K562 (cell line): Measurements from ENCODE around the gene PHYKPL. TPM values are rescaled to one million over a fixed set of nuclear protein-coding genes. Genes with fewer than 3 reads are reported as not detected.

Experiments used
- ATAC-seq: fragments of 200-7000 bp; cut with Tn5 transposase; 3 replicates; pipeline ENCODE4 v1.9.1; 2020; ENCODE audit warnings: moderate library complexity
- BruUV-seq: library from RNA; stranded (reverse); fragments of 400-500 nt; replicated peaks from 2 replicates; lab custom pipeline; 2021; lab: Mats Ljungman, UMichigan
- CTCF ChIA-PET: fragments of 300-600 bp; formaldehyde crosslinking; extraction: SDS; loops from one replicate; lab custom pipeline; 2021; ENCODE audit warnings: low intra/inter-chr PET ratio; lab: Yijun Ruan, JAX
- POLR2A ChIA-PET: fragments of 300-600, 350-650 bp; sonication (Branson Sonifier 250); formaldehyde crosslinking; extraction: SDS; loops from one replicate; lab custom pipeline; 2021; ENCODE audit warnings: antibody characterized with exemption, inconsistent platforms; lab: Yijun Ruan, JAX
- DNase-seq, 4 experiments: peaks; one replicate each; pipeline versions ENCODE4 v3.0.0 to v3.0.0-alpha.2; 2011 to 2018; ENCODE audit warnings: low spot score in 3 of 4, mixed read lengths in 3 of 4; ENCODE audit errors: extremely low read depth in 1 of 4
- FAIRE-seq: peaks from 2 replicates; lab custom pipeline; 2011; peaks lifted over from hg19 to GRCh38; lab: Jason Lieb, UNC
- H2AFZ ChIP-seq: 2 replicates; pipeline ENCODE4 v1.6.0; 2011; ENCODE audit warnings: low read depth, low read length, control low read depth, inconsistent platforms
- H3K27ac ChIP-seq: fragments of 200-600 bp; 3 replicates; pipeline ENCODE4 v1.8.0; 2011; ENCODE audit warnings: low read depth, mild to moderate bottlenecking, control low read depth, inconsistent platforms, low read length, moderate library complexity, mixed read lengths; ENCODE audit errors: extremely low read depth
- H3K27me3 ChIP-seq, 2 experiments: fragments of 300-600 bp in 1 of 2; 2 replicates in 1 of 2; 3 replicates in 1 of 2; pipeline versions ENCODE4 v1.6.0 to v1.8.0; 2011; ENCODE audit warnings: inconsistent platforms in 2 of 2, low read length in 2 of 2, mild to moderate bottlenecking in 1 of 2, mixed read lengths in 1 of 2, moderate library complexity in 1 of 2; ENCODE audit not compliant: control insufficient read depth in 2 of 2, insufficient read depth in 2 of 2
- H3K36me3 ChIP-seq: fragments of 300-600 bp; 3 replicates; pipeline ENCODE4 v1.8.0; 2011; ENCODE audit warnings: mild to moderate bottlenecking, low read length, inconsistent platforms; ENCODE audit not compliant: control insufficient read depth, insufficient read depth
- H3K4me1 ChIP-seq, 2 experiments: fragments of 200-600 bp in 1 of 2; replicated peaks in 1 of 2; 2 replicates in 1 of 2; 3 replicates in 1 of 2; pipeline versions ENCODE4 v1.5.1 to v1.8.0; 2011; ENCODE audit warnings: inconsistent platforms in 2 of 2, low read length in 2 of 2, mild to moderate bottlenecking in 1 of 2, mixed read lengths in 1 of 2, moderate library complexity in 1 of 2; ENCODE audit not compliant: control insufficient read depth in 2 of 2, insufficient read depth in 2 of 2
- H3K4me2 ChIP-seq: 2 replicates; pipeline ENCODE4 v1.6.1; 2011; ENCODE audit warnings: low read length, control low read depth, inconsistent platforms, mixed read lengths; ENCODE audit not compliant: insufficient read depth
- H3K4me3 ChIP-seq: fragments of 200-600 bp; sonication (generic), shearing (Covaris generic); 2 replicates; pipeline ENCODE4 v1.5.1; 2016; ENCODE audit warnings: control low read depth, inconsistent platforms
- H3K79me2 ChIP-seq: fragments of 200-600 bp; 3 replicates; pipeline ENCODE4 v1.8.0; 2011; ENCODE audit warnings: low read length, inconsistent platforms; ENCODE audit not compliant: control insufficient read depth, insufficient read depth
- H3K9ac ChIP-seq, 2 experiments: 2 replicates each; pipeline versions ENCODE4 v1.6.0 to v1.6.1; 2011; ENCODE audit warnings: low read depth in 2 of 2, low read length in 2 of 2, control low read depth in 1 of 2, inconsistent platforms in 1 of 2, mild to moderate bottlenecking in 1 of 2, mixed read lengths in 1 of 2; ENCODE audit not compliant: insufficient read depth in 1 of 2
- H3K9me1 ChIP-seq: one replicate; pipeline ENCODE4 v1.6.0; 2011; ENCODE audit warnings: inconsistent platforms, mild to moderate bottlenecking, low read length, moderate library complexity; ENCODE audit not compliant: control insufficient read depth, insufficient read depth
- H3K9me3 ChIP-seq: replicated peaks from 2 replicates; pipeline ENCODE4 v1.5.1; 2011; ENCODE audit warnings: low read depth, low read length, inconsistent platforms; ENCODE audit not compliant: control insufficient read depth, insufficient read depth
- H4K20me1 ChIP-seq: replicated peaks from 2 replicates; pipeline ENCODE4 v1.6.1; 2011; ENCODE audit warnings: low read length, inconsistent platforms, mixed read lengths; ENCODE audit not compliant: control insufficient read depth, insufficient read depth
- KDM4B ChIP-seq, 2 experiments: fragments of 450-650 bp in 1 of 2; sonication (generic) in 1 of 2; IDR thresholded peaks; 2 replicates each; pipeline ENCODE4 v1.6.1; 2016 to 2017; ENCODE audit warnings: borderline replicate concordance in 2 of 2, antibody characterized with exemption in 1 of 2, low read depth in 1 of 2, mild to moderate bottlenecking in 1 of 2
- MBD2 ChIP-seq: sonication (generic); IDR thresholded peaks from 2 replicates; pipeline ENCODE4 v1.6.1; 2016; ENCODE audit warnings: low read depth, borderline replicate concordance
- NFE2 ChIP-seq: IDR thresholded peaks from 2 replicates; pipeline ENCODE4 v1.6.1; 2014; ENCODE audit warnings: antibody characterized with exemption, low read depth
- POLR3A ChIP-seq: IDR thresholded peaks from 2 replicates; pipeline ENCODE4 v1.6.1; 2011; ENCODE audit warnings: borderline replicate concordance, mild to moderate bottlenecking, moderate library complexity; ENCODE audit not compliant: insufficient read length, insufficient read depth; ENCODE audit errors: extremely low read depth
- ZBED1 ChIP-seq: IDR thresholded peaks from 2 replicates; pipeline ENCODE4 v1.6.1; 2014
- ZNF124 ChIP-seq: sonication (generic); formaldehyde crosslinking; IDR thresholded peaks from 2 replicates; pipeline ENCODE4 v1.8.1; 2022; ENCODE audit warnings: missing genetic modification reagents
- ZNF280A ChIP-seq: fragments of 450-650 bp; IDR thresholded peaks from 2 replicates; pipeline ENCODE4 v1.6.1; 2018; ENCODE audit warnings: mild to moderate bottlenecking, low read depth; ENCODE audit not compliant: partially characterized antibody
- ZNF507 ChIP-seq: conservative IDR thresholded peaks from 2 replicates; pipeline ENCODE4 v1.6.1; 2017; ENCODE audit warnings: missing genetic modification characterization, missing compliant biosample characterization
- ZNF668 ChIP-seq: fragments of 250-450 bp; sonication (Bioruptor Pico); IDR thresholded peaks from 2 replicates; pipeline ENCODE4 v1.8.0; 2022; ENCODE audit warnings: mild to moderate bottlenecking, inconsistent platforms
- ZNF696 ChIP-seq: fragments of 250-450 bp; sonication (Bioruptor Pico); conservative IDR thresholded peaks from 2 replicates; pipeline ENCODE4 v1.4.0; 2020; ENCODE audit warnings: mild to moderate bottlenecking, moderate library complexity
- ZNF79 ChIP-seq: fragments of 250-450 bp; sonication (Bioruptor Pico); IDR thresholded peaks from 2 replicates; pipeline ENCODE4 v1.4.0; 2020; ENCODE audit warnings: low read depth, mild to moderate bottlenecking, moderate library complexity
- WGBS: fragments of 100-300 bp; shearing (Covaris generic); methylation state at CpG from one replicate; pipeline ENCODE4 v1.1.6; 2016; ENCODE audit warnings: low coverage, mixed read lengths; ENCODE audit not compliant: insufficient coverage; ENCODE audit errors: missing lambda C conversion rate; 5-methylcytosine and 5-hydroxymethylcytosine counted together
- in situ Hi-C: fragments of 300-500 bp; cut with MboI; formaldehyde crosslinking; loops from 4 replicates; pipeline ENCODE4 v1.15.0; 2018; ENCODE audit warnings: inconsistent platforms, mixed read lengths
- intact Hi-C: fragments of 100-400 bp; cut with micrococcal nuclease; formaldehyde crosslinking; loops from 2 replicates; pipeline ENCODE4 v1.14.2; 2022
- polyA plus RNA-seq, 8 experiments: library from polyadenylated mRNA; depleted of rRNA in 4 of 8; stranded (reverse) in 5 of 8; unstranded in 3 of 8; fragments of >200 nt; fragmentation: Nextera tagmentation in 2 of 8; fragmentation: Illumina TruSeq in 1 of 8; extraction: Ambion mirVana in 2 of 8; extraction: Trizol in 1 of 8; gene quantifications; 2 replicates each; pipeline versions ENCODE4 v1.2.1 to v1.2.3, GENCODE V29; 2011 to 2014; ENCODE audit warnings: inconsistent platforms in 1 of 8, missing spikeins in 1 of 8
- total RNA-seq, 7 experiments: library from RNA; depleted of rRNA in 6 of 7; stranded (reverse); fragments of >200 nt in 6 of 7; fragmentation: Illumina TruSeq in 2 of 7; extraction: Trizol in 2 of 7; gene quantifications; 2 replicates each; pipeline versions ENCODE4 v1.2.1 to v1.2.3, GENCODE V29; 2011 to 2021; ENCODE audit warnings: low replicate concordance in 1 of 7

The PHYKPL gene
- total and polyA plus RNA-seq, 9 of the 15 experiments (the other 6 are each of a cell fraction or from before 2014, with no cell fraction given), result 4.7 to 34.7 (median 18.6) TPM

- no peaks in the 10 kb centered on the region for H3K27me3 ChIP-seq
- WGBS, result 1% methylated on average over 82 of the region's 96 CpGs
- in situ Hi-C loops, result no loop called here
- POLR2A ChIA-PET, result interaction anchor here (0.6 to 1.6 kb wide), 30 partner anchors 8 to 1418 kb away, joined by 3 to 22 read pairs (median 3); partner anchors contain the start of gene PHYKPL
- ATAC-seq (peak; percentile 87), FAIRE-seq (peak; percentile 84), DNase-seq (peak; percentile 97 to 100 (median 98))
- peak within 1 kb of the TSS; percentile 93 to 99 for H3K9ac ChIP-seq
- CTCF ChIA-PET, result no interaction called here
- peaks cover 43% of the 10 kb centered on the region for H4K20me1 ChIP-seq
- peaks cover 41% of the 10 kb centered on the region for H3K36me3 ChIP-seq
- H3K79me2 ChIP-seq, result peaks cover 63% of the 10 kb centered on the region
- H3K9me3 ChIP-seq, result no peaks in the 10 kb centered on the region
- H3K27ac ChIP-seq, result peak within 1 kb of the TSS; percentile 94
- H3K4me3 ChIP-seq, result peak within 1 kb of the TSS; percentile 80
- peak within 1 kb of the TSS; percentile 96 for H3K4me2 ChIP-seq
- peak within 1 kb of the TSS; percentile 90 for H2AFZ ChIP-seq
- peaks cover 21 to 23% of the 10 kb centered on the region in 2 experiments; a peak in 4 of 5 replicates for H3K4me1 ChIP-seq
- H3K9me1 ChIP-seq, result peaks cover 10% of the 10 kb centered on the region
- intact Hi-C loops, result no loop called here
- TSS peak; percentile 48 for BruUV-seq
- TF ChIP-seq KDM4B (IDR thresholded peaks at IDR 0.05; ENCODE audit: borderline replicate concordance in 2 of 2, low read depth in 1 of 2) (no peak), ZNF280A (no peak), MBD2 (peak; percentile 99), POLR3A (no peak), ZNF668 (CRISPR knock-in tag) (peak; percentile 30; the same call in 1 of the 2 replicates), ZNF124 (no peak), ZBED1 (peak; percentile 86; the same call in 1 of the 2 replicates), ZNF507 (tag) (no peak), ZNF696 (CRISPR knock-in tag) (no peak), NFE2 (peak; percentile 43; the same call in 1 of the 2 replicates), ZNF79 (CRISPR knock-in tag) (no peak)
These were observed 28.2 kb downstream of the PHYKPL start, which contains the start of gene HNRNPAB for GRCh38 chr5:178204182-178204934. Gene HNRNPAB, plus strand, starts transcription at chr5:178204533. Its CDS starts 305 bp downstream, at chr5:178204838.
